Endothelial cell of umbilical vein (primary cell): Measurements from ENCODE around the gene TMEM11. TPM values are rescaled to one million over a fixed set of nuclear protein-coding genes. Genes with fewer than 3 reads are reported as not detected.

Source experiments
- BruUV-seq: library from RNA; stranded (reverse); fragments of 400-500 nt; replicated peaks from 2 replicates; lab custom pipeline; 2021; lab: Mats Ljungman, UMichigan
- CTCF ChIA-PET: fragments of 300-600, 350-600 bp; sonication (Branson Sonifier 250); formaldehyde crosslinking; loops from one replicate; lab custom pipeline; 2021; ENCODE audit warnings: antibody characterized with exemption, inconsistent platforms; lab: Charles Lee
- POLR2A ChIA-PET: fragments of 300-600, 350-600 bp; sonication (Branson Sonifier 250); formaldehyde crosslinking; loops from one replicate; lab custom pipeline; 2021; ENCODE audit warnings: antibody characterized with exemption, inconsistent platforms; lab: Charles Lee
- DNase-seq: peaks from one replicate; pipeline ENCODE4 v3.0.0-alpha.2; 2011; ENCODE audit warnings: low read depth, low spot score
- FAIRE-seq: peaks from 2 replicates; lab custom pipeline; 2011; peaks lifted over from hg19 to GRCh38; lab: Jason Lieb, UNC
- H2AFZ ChIP-seq: 2 replicates; pipeline ENCODE4 v1.6.0; 2012; ENCODE audit warnings: low read depth, low read length, control low read depth, inconsistent platforms
- H3K27ac ChIP-seq: 2 replicates; pipeline ENCODE4 v1.5.1; 2011; ENCODE audit warnings: low read depth, mild to moderate bottlenecking, control low read depth, low read length, moderate library complexity; ENCODE audit not compliant: insufficient read depth
- H3K27me3 ChIP-seq, 2 experiments: 2 replicates each; pipeline versions ENCODE4 v1.6.0 to v1.6.1; 2011; ENCODE audit warnings: low read length in 2 of 2, mixed read lengths in 1 of 2; ENCODE audit not compliant: control insufficient read depth in 2 of 2, insufficient read depth in 2 of 2
- H3K36me3 ChIP-seq, 2 experiments: 2 replicates in 1 of 2; 3 replicates in 1 of 2; pipeline ENCODE4 v1.5.1; 2011; ENCODE audit warnings: low read length in 2 of 2, mild to moderate bottlenecking in 1 of 2, moderate library complexity in 1 of 2; ENCODE audit not compliant: control insufficient read depth in 2 of 2, insufficient read depth in 2 of 2; ENCODE audit errors: extremely low read depth in 1 of 2
- H3K4me1 ChIP-seq: 3 replicates; pipeline ENCODE4 v1.5.1; 2011; ENCODE audit warnings: mild to moderate bottlenecking, low read length; ENCODE audit not compliant: control insufficient read depth, insufficient read depth; ENCODE audit errors: extremely low read depth
- H3K4me2 ChIP-seq: 2 replicates; pipeline ENCODE4 v1.6.1; 2011; ENCODE audit warnings: low read length, control low read depth, mixed read lengths; ENCODE audit not compliant: insufficient read depth
- H3K4me3 ChIP-seq, 3 experiments: fragments of 200-600 bp in 1 of 3; sonication (generic), shearing (Covaris generic) in 1 of 3; replicated peaks in 1 of 3; 2 replicates each; pipeline ENCODE4 v1.5.1; 2011 to 2016; ENCODE audit warnings: control low read depth in 3 of 3, low read length in 3 of 3, mild to moderate bottlenecking in 2 of 3, inconsistent platforms in 1 of 3, low read depth in 1 of 3, moderate library complexity in 1 of 3; ENCODE audit not compliant: insufficient read depth in 1 of 3
- H3K79me2 ChIP-seq: 2 replicates; pipeline ENCODE4 v1.6.0; 2012; ENCODE audit warnings: low read length, inconsistent platforms; ENCODE audit not compliant: control insufficient read depth, insufficient read depth
- H3K9ac ChIP-seq: replicated peaks from 2 replicates; pipeline ENCODE3; 2011; ENCODE audit warnings: low read length, control low read depth; ENCODE audit not compliant: insufficient read depth; ENCODE audit errors: extremely low read depth
- H3K9me1 ChIP-seq: replicated peaks from 3 replicates; pipeline ENCODE4 v1.6.0; 2011; ENCODE audit warnings: mild to moderate bottlenecking, low read length; ENCODE audit not compliant: control insufficient read depth, insufficient read depth; ENCODE audit errors: extremely low read depth
- H3K9me3 ChIP-seq: replicated peaks from 2 replicates; pipeline ENCODE4 v1.5.1; 2012; ENCODE audit warnings: low read length, inconsistent platforms; ENCODE audit not compliant: control insufficient read depth, insufficient read depth
- H4K20me1 ChIP-seq: replicated peaks from 2 replicates; pipeline ENCODE3; 2011; ENCODE audit warnings: mild to moderate bottlenecking, low read length; ENCODE audit not compliant: control insufficient read depth, insufficient read depth; ENCODE audit errors: extremely low read depth
- EZH2 ChIP-seq: IDR thresholded peaks from 2 replicates; pipeline ENCODE4 v1.6.1; 2012; ENCODE audit warnings: borderline replicate concordance, low read depth, mild to moderate bottlenecking, moderate library complexity, low read length, inconsistent platforms; ENCODE audit not compliant: severe bottlenecking
- FOS ChIP-seq: IDR thresholded peaks from 2 replicates; pipeline ENCODE4 v1.6.1; 2011; ENCODE audit warnings: mild to moderate bottlenecking, low read length, moderate library complexity, borderline replicate concordance; ENCODE audit not compliant: insufficient read depth
- GATA2 ChIP-seq: IDR thresholded peaks from 2 replicates; pipeline ENCODE4 v1.7.0; 2011; ENCODE audit warnings: low read depth, mild to moderate bottlenecking, moderate library complexity, mixed read lengths, low read length; ENCODE audit not compliant: insufficient read length, insufficient read depth
- JUN ChIP-seq: IDR thresholded peaks from 2 replicates; pipeline ENCODE4 v1.6.1; 2011; ENCODE audit warnings: borderline replicate concordance, low read depth; ENCODE audit not compliant: insufficient read length, insufficient read depth
- MYC ChIP-seq: IDR thresholded peaks from one replicate; pipeline ENCODE4 v1.6.1; 2011; ENCODE audit warnings: mild to moderate bottlenecking, low read depth, low read length
- POLR2A ChIP-seq: IDR thresholded peaks from 2 replicates; pipeline ENCODE4 v1.6.1; 2012; ENCODE audit warnings: low read depth, mild to moderate bottlenecking, control low read depth, low read length
- POLR2AphosphoS5 ChIP-seq: IDR thresholded peaks from 2 replicates; pipeline ENCODE4 v1.6.1; 2012; ENCODE audit warnings: low read depth, mild to moderate bottlenecking, control low read depth, low read length, moderate library complexity; ENCODE audit not compliant: insufficient read depth
- dilution Hi-C: fragments of 300-500 bp; cut with MboI; formaldehyde crosslinking; loops from one replicate; pipeline ENCODE4 v1.15.0; 2019; ENCODE audit warnings: low sequenced_read_pairs; ENCODE audit not compliant: extremely low pct_ligation_motif_present
- intact Hi-C: fragments of 100-400 bp; cut with micrococcal nuclease; formaldehyde crosslinking; loops from one replicate; pipeline ENCODE4 v1.10.0; 2022
- polyA plus RNA-seq, 4 experiments: library from polyadenylated mRNA; depleted of rRNA in 3 of 4; stranded (reverse) in 3 of 4; unstranded in 1 of 4; fragments of >200 nt; gene quantifications; 2 replicates each; pipeline versions ENCODE4 v1.2.1 to v1.2.3, GENCODE V29; 2011 to 2012; ENCODE audit warnings: missing spikeins in 1 of 4
- total RNA-seq: library from RNA; stranded (reverse); gene quantifications from 2 replicates; pipeline ENCODE4 v1.2.3, GENCODE V29; 2021
- TF ChIP-seq, protein P1 (sequence below): IDR thresholded peaks from 2 replicates; pipeline ENCODE4 v1.6.1; 2011; ENCODE audit not compliant: insufficient read depth, insufficient read length
- TF ChIP-seq, protein P2 (sequence below), 2 donors: IDR thresholded peaks; 1 replicate in 1 of 2; 2 replicates in 1 of 2; pipeline ENCODE4 v1.5.1; 2011; ENCODE audit warnings: low read length in 2 of 2, mild to moderate bottlenecking in 2 of 2, moderate library complexity in 2 of 2, control low read depth in 1 of 2, inconsistent platforms in 1 of 2, low read depth in 1 of 2; ENCODE audit not compliant: insufficient read depth in 1 of 2; ENCODE audit errors: extremely low read depth in 1 of 2

Gene TMEM11
- total and polyA plus RNA-seq, 2 donors (not counting 3 experiments of a cell fraction or from before 2014, with no cell fraction given): 27.4 to 79.9 TPM

DNA sequence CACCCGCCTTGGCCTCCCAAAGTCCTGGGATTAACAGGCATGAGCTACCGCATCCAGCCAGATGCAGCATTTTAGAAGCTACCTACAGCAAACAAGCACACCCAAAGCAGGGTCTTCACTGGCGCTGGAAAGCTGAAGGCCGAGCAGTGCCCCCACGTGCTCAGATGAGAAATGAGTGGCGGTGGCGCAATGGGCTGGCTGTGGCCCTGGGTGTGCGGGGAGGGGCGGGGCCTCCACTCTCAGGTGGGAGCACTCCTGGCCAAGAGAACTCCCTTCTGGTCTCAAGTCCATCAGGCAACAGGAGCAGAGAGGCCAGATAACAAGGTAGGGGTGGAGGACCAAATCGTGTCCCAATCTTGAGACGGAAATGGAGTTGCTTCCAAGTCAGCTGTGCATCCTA is 12.1 kb downstream of the TMEM11 start:
- Histone ChIP-seq H3K27me3 (no peaks in the 10 kb centered on the region), H3K36me3 (peaks cover 2 to 10% of the 10 kb centered on the region in 2 experiments), H4K20me1 (no peaks in the 10 kb centered on the region), H2AFZ (no peak overlapping the region), H3K27ac (no peak overlapping the region), H3K79me2 (peaks cover 84% of the 10 kb centered on the region), H3K4me2 (no peak overlapping the region), H3K4me1 (no peaks in the 10 kb centered on the region), H3K9me3 (no peaks in the 10 kb centered on the region), H3K9me1 (no peaks in the 10 kb centered on the region), H3K9ac (no peak overlapping the region), H3K4me3 (no peak overlapping the region)
- DNase-seq (no peak), FAIRE-seq (no peak)
- intact Hi-C loops (no loop called here), dilution Hi-C loops (no loop called here)
- TF ChIP-seq MYC (no peak), POLR2AphosphoS5 (no peak), JUN (no peak), GATA2 (no peak), FOS (no peak), POLR2A (no peak), EZH2 (no peak)
- TF ChIP-seq, protein P1, sequence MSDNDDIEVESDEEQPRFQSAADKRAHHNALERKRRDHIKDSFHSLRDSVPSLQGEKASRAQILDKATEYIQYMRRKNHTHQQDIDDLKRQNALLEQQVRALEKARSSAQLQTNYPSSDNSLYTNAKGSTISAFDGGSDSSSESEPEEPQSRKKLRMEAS: no peak
- TF ChIP-seq, protein P2, sequence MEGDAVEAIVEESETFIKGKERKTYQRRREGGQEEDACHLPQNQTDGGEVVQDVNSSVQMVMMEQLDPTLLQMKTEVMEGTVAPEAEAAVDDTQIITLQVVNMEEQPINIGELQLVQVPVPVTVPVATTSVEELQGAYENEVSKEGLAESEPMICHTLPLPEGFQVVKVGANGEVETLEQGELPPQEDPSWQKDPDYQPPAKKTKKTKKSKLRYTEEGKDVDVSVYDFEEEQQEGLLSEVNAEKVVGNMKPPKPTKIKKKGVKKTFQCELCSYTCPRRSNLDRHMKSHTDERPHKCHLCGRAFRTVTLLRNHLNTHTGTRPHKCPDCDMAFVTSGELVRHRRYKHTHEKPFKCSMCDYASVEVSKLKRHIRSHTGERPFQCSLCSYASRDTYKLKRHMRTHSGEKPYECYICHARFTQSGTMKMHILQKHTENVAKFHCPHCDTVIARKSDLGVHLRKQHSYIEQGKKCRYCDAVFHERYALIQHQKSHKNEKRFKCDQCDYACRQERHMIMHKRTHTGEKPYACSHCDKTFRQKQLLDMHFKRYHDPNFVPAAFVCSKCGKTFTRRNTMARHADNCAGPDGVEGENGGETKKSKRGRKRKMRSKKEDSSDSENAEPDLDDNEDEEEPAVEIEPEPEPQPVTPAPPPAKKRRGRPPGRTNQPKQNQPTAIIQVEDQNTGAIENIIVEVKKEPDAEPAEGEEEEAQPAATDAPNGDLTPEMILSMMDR (IDR thresholded peaks at IDR 0.05; ENCODE audit: extremely low read depth in 1 of 2, insufficient read depth in 1 of 2, low read depth in 1 of 2, low read length in 2 of 2): no peak
- CTCF ChIA-PET: interaction anchor here (1.8 kb wide), 1 partner anchor 73 kb away, joined by 4 read pairs; no protein-coding TSS in a partner anchor
- BruUV-seq: no TSS peak
- POLR2A ChIA-PET: no interaction called here
